PC-9 (cell line): ENCODE measurements around the gene TMEM132C. TPM values are rescaled to one million over a fixed set of nuclear protein-coding genes. Genes with fewer than 3 reads are reported as not detected.

ENCODE experiments used
- BruUV-seq: library from RNA; stranded (reverse); fragments of 400-500 nt; replicated peaks from 2 replicates; lab custom pipeline; 2021; lab: Mats Ljungman, UMichigan
- CTCF ChIA-PET: fragments of 300-600 bp; sonication (Branson Sonifier 250); formaldehyde crosslinking; loops from one replicate; lab custom pipeline; 2022; ENCODE audit warnings: antibody characterized with exemption; lab: Charles Lee
- POLR2A ChIA-PET: fragments of 300-600 bp; sonication (Branson Sonifier 250); formaldehyde crosslinking; loops from one replicate; lab custom pipeline; 2022; ENCODE audit warnings: antibody characterized with exemption; ENCODE audit not compliant: unreplicated experiment; lab: Charles Lee
- DNase-seq, 2 experiments: peaks; one replicate each; pipeline versions ENCODE4 v3.0.0 to v3.0.0-alpha.2; 2015 to 2022; ENCODE audit warnings: mixed read lengths in 1 of 2
- H2AFZ ChIP-seq: fragments of 200-600 bp; sonication (generic); 2 replicates; pipeline ENCODE4 v1.8.1; 2017; ENCODE audit warnings: antibody characterized with exemption
- H3F3A ChIP-seq: fragments of 200-600 bp; sonication (generic); 2 replicates; pipeline ENCODE4 v1.8.1; 2017; ENCODE audit warnings: antibody characterized with exemption, mild to moderate bottlenecking, low read depth; ENCODE audit not compliant: insufficient read depth
- H3K27ac ChIP-seq: fragments of 200-600 bp; sonication (generic); 2 replicates; pipeline ENCODE4 v1.6.1; 2016; ENCODE audit warnings: mixed run types
- H3K27me3 ChIP-seq: fragments of 200-600 bp; sonication (generic); 2 replicates; pipeline ENCODE4 v1.6.1; 2016; ENCODE audit warnings: low read depth, mixed run types; ENCODE audit not compliant: insufficient read depth
- H3K36me3 ChIP-seq: fragments of 200-600 bp; sonication (generic); 2 replicates; pipeline ENCODE4 v1.6.1; 2016; ENCODE audit warnings: low read depth, mixed run types
- H3K4me1 ChIP-seq: fragments of 200-600 bp; sonication (generic); replicated peaks from 2 replicates; pipeline ENCODE4 v1.6.1; 2016; ENCODE audit warnings: mixed run types; ENCODE audit not compliant: insufficient read depth
- H3K4me2 ChIP-seq: fragments of 200-600 bp; sonication (generic); 2 replicates; pipeline ENCODE4 v1.6.1; 2017; ENCODE audit warnings: mixed run types
- H3K4me3 ChIP-seq: fragments of 200-600 bp; sonication (generic); 2 replicates; pipeline ENCODE4 v1.6.1; 2016; ENCODE audit warnings: mixed run types
- H3K79me2 ChIP-seq: fragments of 200-600 bp; sonication (generic); 2 replicates; pipeline ENCODE4 v1.6.1; 2017; ENCODE audit warnings: low read depth, mixed run types
- H3K9me2 ChIP-seq: fragments of 200-600 bp; sonication (generic); 2 replicates; pipeline ENCODE4 v1.8.1; 2017; ENCODE audit warnings: mild to moderate bottlenecking; ENCODE audit not compliant: insufficient read depth
- H3K9me3 ChIP-seq: fragments of 200-600 bp; sonication (generic); 2 replicates; pipeline ENCODE4 v1.8.1; 2016; ENCODE audit warnings: low read depth; ENCODE audit not compliant: insufficient read depth
- H4K20me1 ChIP-seq: fragments of 200-600 bp; sonication (generic); 2 replicates; pipeline ENCODE4 v1.8.1; 2017; ENCODE audit not compliant: insufficient read depth
- EZH2 ChIP-seq: fragments of 200-600 bp; sonication (generic); IDR thresholded peaks from 2 replicates; pipeline ENCODE4 v1.8.0; 2017; ENCODE audit warnings: antibody characterized with exemption, low read depth
- intact Hi-C: fragments of 100-400 bp; cut with micrococcal nuclease; formaldehyde crosslinking; loops from one replicate; pipeline ENCODE4 v1.10.0; 2022; ENCODE audit not compliant: unreplicated experiment
- total RNA-seq: library from RNA; stranded (reverse); gene quantifications from 2 replicates; pipeline ENCODE4 v1.2.3, GENCODE V29; 2021
- TF ChIP-seq, protein P1 (sequence below): fragments of 200-600 bp; sonication (generic); conservative IDR thresholded peaks from 2 replicates; pipeline ENCODE4 v1.6.1; 2017; ENCODE audit warnings: mixed run types, antibody characterized with exemption, mild to moderate bottlenecking, moderate library complexity

The TMEM132C gene
- total RNA-seq, 1 experiment from 2014 or later, result not detected

DNA sequence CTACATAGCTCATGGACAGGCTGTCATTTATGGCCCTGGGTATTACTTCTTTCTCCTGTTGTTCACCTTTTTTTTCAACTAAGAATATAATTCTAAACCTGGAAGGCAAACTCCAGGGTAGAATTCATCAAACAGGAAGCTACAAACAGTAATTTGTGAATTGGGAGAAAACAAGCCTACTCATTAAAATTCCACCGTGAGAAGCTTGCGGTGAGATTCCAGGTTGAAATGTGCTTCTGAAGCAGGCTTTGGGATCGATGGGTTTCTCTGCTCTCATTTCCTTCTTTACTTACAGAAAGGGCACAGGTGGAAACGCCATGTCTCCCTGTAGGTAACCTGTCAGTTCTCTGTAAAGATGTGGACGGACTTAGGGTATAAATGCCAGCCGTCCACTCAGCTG lies 257.5 kb downstream of the TMEM132C start:
- Histone ChIP-seq H3K36me3 (no peaks in the 10 kb centered on the region), H3K4me2 (no peak overlapping the region), H3K4me3 (no peak overlapping the region), H3K27me3 (peaks cover 6% of the 10 kb centered on the region; the same call in 1 of the 2 replicates), H3K9me2 (no peaks in the 10 kb centered on the region), H4K20me1 (no peaks in the 10 kb centered on the region), H3K79me2 (no peaks in the 10 kb centered on the region), H3K4me1 (no peaks in the 10 kb centered on the region), H3F3A (no peaks in the 10 kb centered on the region), H3K27ac (no peak overlapping the region), H3K9me3 (no peaks in the 10 kb centered on the region), H2AFZ (no peak overlapping the region)
- intact Hi-C loops, result no loop called here
- ChIA-PET POLR2A (no interaction called here), CTCF (no interaction called here)
- DNase-seq, result no peak
- no TSS peak for BruUV-seq
- TF ChIP-seq, protein P1, sequence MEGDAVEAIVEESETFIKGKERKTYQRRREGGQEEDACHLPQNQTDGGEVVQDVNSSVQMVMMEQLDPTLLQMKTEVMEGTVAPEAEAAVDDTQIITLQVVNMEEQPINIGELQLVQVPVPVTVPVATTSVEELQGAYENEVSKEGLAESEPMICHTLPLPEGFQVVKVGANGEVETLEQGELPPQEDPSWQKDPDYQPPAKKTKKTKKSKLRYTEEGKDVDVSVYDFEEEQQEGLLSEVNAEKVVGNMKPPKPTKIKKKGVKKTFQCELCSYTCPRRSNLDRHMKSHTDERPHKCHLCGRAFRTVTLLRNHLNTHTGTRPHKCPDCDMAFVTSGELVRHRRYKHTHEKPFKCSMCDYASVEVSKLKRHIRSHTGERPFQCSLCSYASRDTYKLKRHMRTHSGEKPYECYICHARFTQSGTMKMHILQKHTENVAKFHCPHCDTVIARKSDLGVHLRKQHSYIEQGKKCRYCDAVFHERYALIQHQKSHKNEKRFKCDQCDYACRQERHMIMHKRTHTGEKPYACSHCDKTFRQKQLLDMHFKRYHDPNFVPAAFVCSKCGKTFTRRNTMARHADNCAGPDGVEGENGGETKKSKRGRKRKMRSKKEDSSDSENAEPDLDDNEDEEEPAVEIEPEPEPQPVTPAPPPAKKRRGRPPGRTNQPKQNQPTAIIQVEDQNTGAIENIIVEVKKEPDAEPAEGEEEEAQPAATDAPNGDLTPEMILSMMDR, result no peak
- TF ChIP-seq EZH2, result no peak

GRCh38 chr12:128531170-128531569 lies 264.2 kb downstream of the TMEM132C start:
- Histone ChIP-seq H3F3A (no peaks in the 10 kb centered on the region), H4K20me1 (no peaks in the 10 kb centered on the region), H3K4me3 (no peak overlapping the region), H3K36me3 (no peaks in the 10 kb centered on the region), H2AFZ (no peak overlapping the region), H3K27me3 (peaks cover 11% of the 10 kb centered on the region; the same call in 1 of the 2 replicates), H3K9me3 (no peaks in the 10 kb centered on the region), H3K4me1 (no peaks in the 10 kb centered on the region), H3K27ac (no peak overlapping the region), H3K9me2 (no peaks in the 10 kb centered on the region), H3K79me2 (no peaks in the 10 kb centered on the region), H3K4me2 (no peak overlapping the region)
- intact Hi-C loops, result no loop called here
- DNase-seq, result no peak
- ChIA-PET CTCF (no interaction called here), POLR2A (no interaction called here)
- BruUV-seq, result no TSS peak
- no peak for TF ChIP-seq EZH2
- TF ChIP-seq, protein P1, result no peak

DNA sequence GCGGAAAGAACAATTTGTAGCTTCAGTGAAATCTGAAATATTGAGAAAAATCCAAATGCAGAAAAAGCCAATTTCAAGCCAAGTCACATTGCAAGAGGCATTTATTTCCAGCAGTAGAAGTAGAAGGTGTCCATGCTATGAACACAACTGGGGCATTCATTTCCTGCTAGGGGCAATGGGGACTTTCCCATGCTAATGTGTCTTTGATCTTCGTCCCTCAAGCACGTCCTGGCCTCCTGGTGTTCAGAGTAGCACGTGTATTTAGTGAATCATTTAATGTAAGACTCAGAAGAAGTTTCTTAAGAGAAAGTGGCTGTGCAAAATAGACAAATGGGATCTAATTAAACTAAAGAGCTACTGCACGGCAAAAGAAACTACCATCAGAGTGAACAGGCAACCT lies 267.9 kb downstream of the TMEM132C start:
- H3K9me2 ChIP-seq, result no peaks in the 10 kb centered on the region
- H3K4me3 ChIP-seq, result no peak overlapping the region
- ChIA-PET CTCF (no interaction called here), POLR2A (no interaction called here)
- H4K20me1 ChIP-seq, result no peaks in the 10 kb centered on the region
- no peaks in the 10 kb centered on the region for H3K36me3 ChIP-seq
- H3F3A ChIP-seq, result no peaks in the 10 kb centered on the region
- H3K4me1 ChIP-seq, result no peaks in the 10 kb centered on the region
- H2AFZ ChIP-seq, result no peak overlapping the region
- no peak overlapping the region for H3K4me2 ChIP-seq
- intact Hi-C loops, result no loop called here
- H3K79me2 ChIP-seq, result no peaks in the 10 kb centered on the region
- no peak overlapping the region for H3K27ac ChIP-seq
- no peak for TF ChIP-seq EZH2
- TF ChIP-seq, protein P1, result no peak
- peaks cover 5% of the 10 kb centered on the region for H3K27me3 ChIP-seq
- DNase-seq, result no peak
- no peaks in the 10 kb centered on the region for H3K9me3 ChIP-seq
- BruUV-seq, result no TSS peak
